H54 (cell line): ENCODE measurements around the gene KRTAP10-11.

Experiments used
- DNase-seq: peaks from one replicate; pipeline ENCODE4 v3.0.0; 2011; ENCODE audit warnings: low spot score, mixed read lengths; ENCODE audit not compliant: insufficient read length
- FAIRE-seq: peaks from 3 replicates; lab custom pipeline; 2011; peaks lifted over from hg19 to GRCh38; lab: Jason Lieb, UNC
- POLR2A ChIP-seq: IDR thresholded peaks from 2 replicates; pipeline ENCODE4 v1.6.1; 2011; ENCODE audit warnings: low read depth, mild to moderate bottlenecking, low read length

Gene KRTAP10-11

DNA sequence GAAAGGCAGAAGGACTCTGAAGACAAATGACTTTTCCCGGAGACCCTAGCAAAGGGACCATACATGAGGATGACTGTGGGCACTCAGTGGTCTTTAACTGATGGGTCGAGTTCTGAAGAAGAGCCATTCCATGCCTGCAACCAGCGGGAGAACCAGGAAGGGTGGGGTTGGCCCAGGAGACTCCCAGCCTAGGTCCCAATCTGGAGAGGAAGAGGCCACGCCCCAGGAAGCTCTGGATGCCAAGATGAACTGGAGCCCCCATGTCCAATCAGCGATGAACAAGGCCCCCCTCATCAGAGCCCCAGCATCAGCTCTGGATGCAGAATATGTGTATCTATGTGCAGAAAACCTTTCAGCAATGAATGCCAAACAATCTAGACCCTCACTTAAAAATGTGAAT lies 5.5 kb upstream of the KRTAP10-11 start:
- DNase-seq (no peak), FAIRE-seq (no peak)
- no peak for TF ChIP-seq POLR2A

GRCh38 chr21:44643741-44644310 lies 2.4 kb upstream of the KRTAP10-11 start:
- no peak for DNase-seq
- no peak for TF ChIP-seq POLR2A
- no peak for FAIRE-seq

DNA sequence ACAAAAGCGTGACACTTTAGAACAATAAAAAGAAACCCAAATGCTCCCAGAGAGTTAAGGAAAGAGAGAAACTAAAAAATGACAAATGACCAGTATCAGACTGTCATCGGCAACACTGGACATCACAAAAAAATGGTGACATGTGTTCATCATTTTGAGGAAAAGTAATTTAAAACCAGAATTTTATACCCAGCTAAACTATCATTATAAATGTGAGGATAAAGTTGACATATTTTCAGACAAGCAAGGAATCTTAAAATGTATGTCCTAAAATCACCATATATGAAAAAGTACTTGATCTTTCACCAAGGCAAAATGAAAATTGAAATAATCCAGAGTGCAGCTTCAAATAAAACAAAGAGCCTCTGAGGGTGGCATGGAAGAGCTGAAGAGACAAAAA lies 1.3 kb upstream of the KRTAP10-11 start:
- DNase-seq (no peak), FAIRE-seq (no peak)
- TF ChIP-seq POLR2A: no peak

GRCh38 chr21:44647222-44647552 lies 973 bp downstream of the KRTAP10-11 start:
- DNase-seq (no peak), FAIRE-seq (no peak)
- TF ChIP-seq POLR2A: no peak

- no peak for FAIRE-seq
- TF ChIP-seq POLR2A: no peak
- DNase-seq: no peak
These were observed 2.5 kb downstream of the KRTAP10-11 start for GRCh38 chr21:44648557-44649311.

GRCh38 chr21:44649521-44650100 lies 3.4 kb downstream of the KRTAP10-11 start:
- no peak for TF ChIP-seq POLR2A
- no peak for FAIRE-seq
- no peak for DNase-seq

DNA sequence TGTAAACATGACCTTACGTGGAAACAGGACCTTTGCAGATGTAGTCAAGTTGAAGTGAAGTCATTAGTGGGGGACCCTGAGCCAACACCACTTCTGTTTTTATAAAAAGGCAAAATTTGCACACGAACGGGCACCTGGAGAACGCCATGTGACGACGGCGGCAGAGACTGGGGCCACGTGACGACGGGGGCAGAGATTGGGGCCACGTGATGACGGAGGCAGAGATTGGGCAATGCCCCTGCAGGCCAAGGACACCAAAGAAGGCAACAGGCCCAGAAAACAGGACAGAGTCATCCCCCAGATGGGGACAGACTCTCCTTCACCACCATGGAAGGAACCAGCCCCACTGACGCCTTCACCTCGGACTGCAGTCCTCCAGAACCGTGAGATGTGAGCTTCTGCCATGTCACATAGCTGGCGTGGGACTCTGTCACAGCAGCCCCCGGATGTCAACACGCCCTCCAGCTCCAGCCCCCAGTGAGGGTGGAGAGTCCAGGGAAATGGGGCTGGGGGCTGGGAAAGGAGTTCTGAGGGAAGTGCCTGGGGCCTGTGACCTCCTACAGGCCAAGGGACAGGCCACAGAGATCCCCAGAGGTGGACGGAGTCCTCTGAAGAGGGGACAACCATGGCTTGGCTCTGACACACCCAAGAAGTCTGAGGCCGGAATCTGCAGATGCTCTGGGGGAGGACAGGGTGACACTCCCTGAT lies 4.2 kb downstream of the KRTAP10-11 start:
- no peak for FAIRE-seq
- no peak for DNase-seq
- no peak for TF ChIP-seq POLR2A

DNA sequence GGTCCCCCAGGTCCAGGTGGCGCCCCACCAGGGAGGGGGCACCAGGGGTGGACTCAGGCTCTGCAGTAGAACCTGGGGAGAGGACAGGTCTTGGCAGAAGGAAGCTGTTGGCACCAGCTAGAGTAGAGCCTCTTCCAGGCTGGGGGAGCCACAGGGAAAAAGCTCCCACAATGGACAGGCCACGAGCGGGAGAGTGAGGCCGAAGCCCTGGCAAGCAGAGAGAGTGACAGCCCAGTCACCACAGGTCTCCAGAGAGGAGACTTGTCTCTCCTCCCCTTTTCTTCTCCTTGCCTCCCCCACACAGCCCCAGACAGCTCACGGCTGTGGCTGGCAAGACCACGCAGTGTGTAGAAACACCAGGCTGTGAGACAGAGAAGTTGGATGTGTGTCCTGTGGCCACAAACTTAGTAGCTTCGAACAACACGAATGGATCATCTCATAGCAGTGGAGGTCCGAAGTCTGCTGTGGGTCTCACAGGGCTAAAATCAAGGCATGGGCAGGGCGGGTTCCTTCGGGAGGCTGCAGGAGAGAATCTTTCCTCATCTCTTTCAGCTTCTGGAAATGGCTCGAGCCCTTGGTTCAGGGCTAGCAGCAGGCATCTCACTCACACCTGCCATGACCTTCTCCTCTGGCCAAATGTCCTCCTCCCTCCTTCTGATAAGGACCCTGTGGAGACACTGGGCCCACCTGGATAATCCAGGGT lies 4.9 kb downstream of the KRTAP10-11 start:
- FAIRE-seq: no peak
- no peak for TF ChIP-seq POLR2A
- no peak for DNase-seq

GRCh38 chr21:44653123-44653522 lies 6.9 kb downstream of the KRTAP10-11 start:
- no peak for DNase-seq
- FAIRE-seq: no peak
- TF ChIP-seq POLR2A: no peak

DNA sequence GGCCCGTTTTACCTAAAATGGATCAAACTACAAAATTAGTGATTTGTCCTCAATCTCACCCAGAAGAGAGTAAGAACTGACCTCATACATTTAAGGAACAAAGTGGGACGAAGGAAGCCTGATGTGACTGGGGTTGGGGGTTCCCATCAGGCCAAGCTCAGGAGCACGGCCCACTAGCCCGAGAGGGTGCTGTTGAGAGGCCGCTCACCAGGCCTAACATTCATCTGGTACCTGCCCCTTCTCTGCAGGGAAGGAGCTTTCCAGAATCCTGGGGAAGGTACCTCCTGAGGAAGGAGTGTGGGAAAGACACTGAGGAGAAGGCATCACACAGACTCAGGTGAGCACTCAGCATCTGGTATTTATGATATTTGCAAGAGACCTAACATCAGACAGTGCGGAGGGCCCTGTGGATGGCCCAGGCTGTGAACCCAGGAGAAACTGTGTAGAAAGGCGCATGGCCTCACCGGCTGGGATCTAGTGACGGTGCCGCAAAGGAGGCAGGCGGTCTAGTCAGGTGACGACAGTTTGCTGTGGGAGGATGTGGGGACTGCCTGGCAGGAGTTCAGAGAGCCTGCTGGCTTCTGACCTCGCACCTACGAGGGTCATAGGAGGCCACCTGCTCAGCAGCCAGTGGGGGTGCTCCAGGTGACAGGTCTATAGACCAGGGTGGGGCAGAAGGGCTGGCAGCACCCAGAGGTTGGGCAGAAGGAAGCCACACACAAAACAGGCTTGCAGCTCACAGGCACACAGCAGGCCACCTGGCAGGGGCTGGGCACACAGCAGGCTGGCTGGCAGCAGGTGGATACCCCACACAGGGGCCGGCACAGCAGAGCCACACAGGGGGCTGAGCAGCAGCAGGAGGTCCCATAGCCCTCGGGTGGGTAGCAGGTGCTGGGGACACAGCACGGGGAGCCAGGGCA lies 7.7 kb downstream of the KRTAP10-11 start:
- FAIRE-seq (no peak), DNase-seq (no peak)
- TF ChIP-seq POLR2A: no peak

DNA sequence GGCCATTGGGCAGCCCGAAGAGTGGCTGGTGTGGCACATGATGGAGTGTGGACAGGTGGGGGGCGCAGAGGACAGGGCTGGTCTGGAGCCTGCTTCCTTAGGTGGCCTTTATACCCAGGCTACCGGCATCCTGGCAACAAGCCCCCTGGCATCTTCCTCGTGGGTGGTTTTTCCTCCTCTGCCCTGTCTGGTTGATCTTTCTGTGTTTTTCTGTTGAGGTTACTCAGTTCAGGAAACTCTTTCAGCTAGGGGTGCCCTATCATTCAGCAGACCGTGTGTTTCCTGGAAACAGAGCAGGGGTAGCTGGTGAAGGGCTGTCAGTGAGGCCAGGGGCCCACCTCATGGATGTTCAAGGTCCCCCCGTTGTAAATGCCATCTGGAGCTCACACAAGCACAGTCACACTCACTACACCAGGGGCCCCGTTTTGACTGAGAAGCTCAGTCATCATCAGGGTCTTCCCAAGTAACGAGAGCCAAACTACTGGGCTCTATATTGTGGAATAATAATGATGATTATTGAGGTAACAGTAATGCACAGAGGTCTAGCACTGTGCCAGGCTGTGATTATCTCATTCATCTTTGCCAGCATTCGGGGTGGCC lies 8.5 kb downstream of the KRTAP10-11 start, which contains the start of gene KRTAP12-4:
Gene KRTAP12-4, minus strand, starts transcription at position 84 of the 600 bp plus-strand sequence. Its CDS starts 45 bp downstream, at position 39.
- DNase-seq (no peak), FAIRE-seq (no peak)
- no peak for TF ChIP-seq POLR2A

- no peak for DNase-seq
- no peak for FAIRE-seq
- no peak for TF ChIP-seq POLR2A
These were observed 10.7 kb downstream of the KRTAP10-11 start for GRCh38 chr21:44656868-44657267.
